Astrocyte (in vitro differentiated cells and primary cell): ENCODE measurements around the gene RHOG. TPM values are rescaled to one million over a fixed set of nuclear protein-coding genes. Genes with fewer than 3 reads are reported as not detected.

Experiments used
- DNase-seq: peaks from one replicate; pipeline ENCODE4 v3.0.0-alpha.2; 2010; ENCODE audit warnings: low read depth
- FAIRE-seq: peaks from 2 replicates; lab custom pipeline; 2011; peaks lifted over from hg19 to GRCh38; lab: Jason Lieb, UNC
- H2AFZ ChIP-seq: 2 replicates; pipeline ENCODE4 v1.6.0; 2012; ENCODE audit warnings: low read depth, low read length, inconsistent platforms
- H3K27ac ChIP-seq: 2 replicates; pipeline ENCODE4 v1.5.1; 2011; ENCODE audit warnings: low read depth, low read length, inconsistent platforms
- H3K27me3 ChIP-seq: 2 replicates; pipeline ENCODE4 v1.6.0; 2011; ENCODE audit warnings: low read length, inconsistent platforms; ENCODE audit not compliant: insufficient read depth
- H3K36me3 ChIP-seq: 2 replicates; pipeline ENCODE4 v1.5.1; 2011; ENCODE audit warnings: low read length, inconsistent platforms; ENCODE audit not compliant: insufficient read depth
- H3K4me1 ChIP-seq: 2 replicates; pipeline ENCODE4 v1.5.1; 2011; ENCODE audit warnings: low read length, inconsistent platforms; ENCODE audit not compliant: insufficient read depth
- H3K4me2 ChIP-seq: 2 replicates; pipeline ENCODE4 v1.6.0; 2012; ENCODE audit warnings: low read length, inconsistent platforms
- H3K4me3 ChIP-seq: 2 replicates; pipeline ENCODE4 v1.5.1; 2011; ENCODE audit warnings: low read depth, mild to moderate bottlenecking, low read length, inconsistent platforms; ENCODE audit not compliant: insufficient read depth
- H3K79me2 ChIP-seq: 2 replicates; pipeline ENCODE4 v1.6.0; 2012; ENCODE audit warnings: mild to moderate bottlenecking, low read length, inconsistent platforms; ENCODE audit not compliant: insufficient read depth
- H3K9ac ChIP-seq: 2 replicates; pipeline ENCODE4 v1.6.0; 2012; ENCODE audit warnings: mild to moderate bottlenecking, low read length, inconsistent platforms
- H3K9me3 ChIP-seq: 2 replicates; pipeline ENCODE4 v1.5.1; 2012; ENCODE audit warnings: low read depth, mild to moderate bottlenecking, low read length, inconsistent platforms; ENCODE audit not compliant: insufficient read depth
- H4K20me1 ChIP-seq: 2 replicates; pipeline ENCODE4 v1.6.0; 2012; ENCODE audit warnings: low read length, inconsistent platforms; ENCODE audit not compliant: insufficient read depth
- H3K27ac Mint-ChIP-seq: one replicate; pipeline ENCODE4 v1.8.0; 2021; ENCODE audit warnings: mild to moderate bottlenecking, mixed read lengths; ENCODE audit not compliant: unreplicated experiment
- H3K27me3 Mint-ChIP-seq: one replicate; pipeline ENCODE4 v1.8.0; 2021; ENCODE audit warnings: low read depth, mixed read lengths; ENCODE audit not compliant: unreplicated experiment
- H3K36me3 Mint-ChIP-seq: one replicate; pipeline ENCODE4 v1.8.0; 2021; ENCODE audit warnings: low read depth, mixed read lengths; ENCODE audit not compliant: unreplicated experiment
- H3K4me1 Mint-ChIP-seq: one replicate; pipeline ENCODE4 v1.8.0; 2021; ENCODE audit warnings: low read depth, mixed read lengths; ENCODE audit not compliant: unreplicated experiment
- H3K4me3 Mint-ChIP-seq: one replicate; pipeline ENCODE4 v1.8.0; 2021; ENCODE audit warnings: mild to moderate bottlenecking, moderate library complexity, mixed read lengths; ENCODE audit not compliant: unreplicated experiment
- H3K9me3 Mint-ChIP-seq: one replicate; pipeline ENCODE4 v1.8.0; 2021; ENCODE audit warnings: mild to moderate bottlenecking, mixed read lengths; ENCODE audit not compliant: unreplicated experiment
- CTCF ChIP-seq: IDR thresholded peaks from 2 replicates; pipeline ENCODE4 v1.5.1; 2011; ENCODE audit warnings: low read depth, mild to moderate bottlenecking, inconsistent platforms, low read length, moderate library complexity; ENCODE audit not compliant: insufficient read depth
- EZH2 ChIP-seq: IDR thresholded peaks from 2 replicates; pipeline ENCODE4 v1.6.1; 2012; ENCODE audit warnings: mild to moderate bottlenecking, low read length, inconsistent platforms; ENCODE audit not compliant: insufficient read depth
- total RNA-seq: library from RNA; stranded (reverse); gene quantifications from 2 replicates; pipeline ENCODE4 v1.2.1, GENCODE V29; 2021

Gene RHOG
- total RNA-seq, 1 donor from 2014 or later, result 54.5 TPM

DNA sequence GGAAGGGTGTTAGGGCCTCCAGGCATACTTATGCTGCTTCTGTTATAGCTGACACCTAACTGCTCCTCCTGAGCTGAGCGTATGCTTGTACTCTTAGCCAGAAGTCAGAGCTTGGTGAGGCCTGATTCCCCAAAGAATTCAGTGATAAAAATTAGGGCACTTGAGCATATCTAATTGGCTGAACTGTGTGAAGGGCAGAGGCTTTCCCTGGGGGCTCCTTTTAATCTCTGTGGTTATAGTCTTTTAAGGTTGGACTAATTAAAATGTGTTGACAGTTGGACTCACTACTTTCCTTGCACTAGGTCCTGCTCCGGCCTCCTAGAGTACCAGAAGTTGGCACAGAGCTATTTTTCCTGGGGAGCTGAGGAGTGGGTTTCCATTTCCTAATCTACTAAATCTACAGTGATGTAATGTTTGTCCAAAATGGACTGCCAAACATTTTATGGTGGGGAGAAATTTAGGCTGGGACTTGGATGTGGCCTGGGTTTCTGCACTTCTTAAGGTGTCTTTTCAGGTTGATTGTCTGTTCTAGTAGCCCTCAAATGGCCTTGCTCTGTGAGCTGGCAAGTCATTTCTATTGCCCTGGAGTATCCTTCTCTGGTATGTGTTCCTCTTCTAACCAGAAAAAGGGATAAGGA lies 33.1 kb upstream of the RHOG start:
- FAIRE-seq (no peak), DNase-seq (no peak)
- H3K36me3 ChIP-seq, result no peaks in the 10 kb centered on the region
- H3K27ac ChIP-seq, result no peak overlapping the region
- no peaks in the 10 kb centered on the region for H3K4me1 ChIP-seq
- Mint-ChIP-seq H3K9me3 (no peaks in the 10 kb centered on the region), H3K4me3 (no peak overlapping the region), H3K4me1 (peaks cover 12% of the 10 kb centered on the region), H3K36me3 (no peaks in the 10 kb centered on the region), H3K27me3 (no peaks in the 10 kb centered on the region), H3K27ac (no peak overlapping the region)
- H2AFZ ChIP-seq, result no peak overlapping the region
- H3K27me3 ChIP-seq, result no peaks in the 10 kb centered on the region
- no peak overlapping the region for H3K4me3 ChIP-seq
- no peak overlapping the region for H3K4me2 ChIP-seq
- peaks cover 5% of the 10 kb centered on the region for H3K79me2 ChIP-seq
- H3K9ac ChIP-seq, result no peak overlapping the region
- no peak for TF ChIP-seq EZH2
- TF ChIP-seq CTCF, result no peak
- no peaks in the 10 kb centered on the region for H3K9me3 ChIP-seq
- peaks cover 10% of the 10 kb centered on the region for H4K20me1 ChIP-seq

GRCh38 chr11:3867209-3868091 lies 26.7 kb upstream of the RHOG start:
- TF ChIP-seq EZH2 (no peak), CTCF (no peak)
- peaks cover 35% of the 10 kb centered on the region for H3K4me1 Mint-ChIP-seq
- no peak overlapping the region for H3K4me3 Mint-ChIP-seq
- Histone ChIP-seq H2AFZ (no peak overlapping the region), H3K9ac (no peak overlapping the region), H3K27me3 (no peaks in the 10 kb centered on the region), H3K36me3 (no peaks in the 10 kb centered on the region), H3K4me3 (no peak overlapping the region), H4K20me1 (peaks cover 6% of the 10 kb centered on the region), H3K4me2 (no peak overlapping the region), H3K9me3 (no peaks in the 10 kb centered on the region), H3K4me1 (peaks cover 14% of the 10 kb centered on the region), H3K27ac (no peak overlapping the region), H3K79me2 (peaks cover 37% of the 10 kb centered on the region)
- peak overlapping the region; percentile 34 for H3K27ac Mint-ChIP-seq
- no peak for DNase-seq
- no peaks in the 10 kb centered on the region for H3K27me3 Mint-ChIP-seq
- no peaks in the 10 kb centered on the region for H3K9me3 Mint-ChIP-seq
- H3K36me3 Mint-ChIP-seq, result no peaks in the 10 kb centered on the region
- no peak for FAIRE-seq

- Histone ChIP-seq H3K4me3 (no peak overlapping the region), H3K9me3 (no peaks in the 10 kb centered on the region), H3K9ac (no peak overlapping the region), H4K20me1 (peaks cover 6% of the 10 kb centered on the region), H3K36me3 (no peaks in the 10 kb centered on the region), H3K79me2 (peaks cover 41% of the 10 kb centered on the region), H3K4me1 (peaks cover 14% of the 10 kb centered on the region), H3K27me3 (no peaks in the 10 kb centered on the region), H2AFZ (no peak overlapping the region), H3K4me2 (no peak overlapping the region), H3K27ac (no peak overlapping the region)
- TF ChIP-seq CTCF (no peak), EZH2 (no peak)
- no peak overlapping the region for H3K4me3 Mint-ChIP-seq
- H3K4me1 Mint-ChIP-seq, result peaks cover 38% of the 10 kb centered on the region
- H3K27ac Mint-ChIP-seq, result no peak overlapping the region
- FAIRE-seq (no peak), DNase-seq (no peak)
- no peaks in the 10 kb centered on the region for H3K27me3 Mint-ChIP-seq
- no peaks in the 10 kb centered on the region for H3K9me3 Mint-ChIP-seq
- H3K36me3 Mint-ChIP-seq, result peaks cover 2% of the 10 kb centered on the region
Observed at GRCh38 chr11:3866836-3867208, 26.1 kb upstream of the RHOG start.
